GM18867 (cell line): ENCODE measurements around the gene CAPN13.

Source experiments
- ATAC-seq: cut with Tn5 transposase; IDR thresholded peaks from one replicate; pipeline ENCODE4 v1.9.1; 2021; ENCODE audit warnings: mild to moderate bottlenecking, moderate library complexity; ENCODE audit not compliant: unreplicated experiment

Gene CAPN13

DNA sequence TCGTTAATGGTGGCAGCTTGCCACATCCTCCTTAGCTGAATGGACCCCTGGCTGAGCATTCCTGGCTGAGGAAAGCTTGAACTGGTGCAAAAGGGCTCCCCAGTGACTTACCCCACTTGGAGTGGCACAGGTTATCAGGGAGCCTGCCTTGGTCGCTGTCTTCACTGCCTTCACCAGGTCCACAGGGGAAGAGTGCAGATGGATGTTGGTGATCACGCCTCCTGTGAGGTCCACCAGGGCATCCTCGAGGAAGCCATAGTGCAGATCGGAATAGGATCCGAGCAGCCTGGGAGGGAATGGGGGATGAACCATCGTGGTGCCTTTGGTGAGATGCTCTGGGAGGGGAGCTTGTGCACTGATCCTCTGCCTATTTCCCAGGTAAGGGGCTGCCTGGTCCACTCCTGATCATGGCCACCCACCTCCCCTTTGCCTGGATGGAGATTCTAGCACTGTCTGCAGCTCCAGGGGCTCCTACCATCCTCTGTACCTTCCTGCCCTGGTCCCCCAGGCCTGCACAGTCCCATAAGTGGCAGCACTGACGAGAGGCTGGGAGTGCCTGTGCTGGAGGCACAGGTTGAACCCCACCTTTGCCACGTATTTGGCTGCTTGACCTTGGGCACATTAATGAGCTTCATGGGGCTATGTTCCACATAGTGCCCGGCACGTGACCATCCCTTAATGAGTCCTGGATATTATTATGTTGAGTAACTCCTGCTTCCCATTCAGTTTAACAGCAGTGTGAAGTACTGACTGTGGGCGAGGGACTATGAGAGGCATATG lies 43.0 kb downstream of the CAPN13 start:
- ATAC-seq, result no peak

DNA sequence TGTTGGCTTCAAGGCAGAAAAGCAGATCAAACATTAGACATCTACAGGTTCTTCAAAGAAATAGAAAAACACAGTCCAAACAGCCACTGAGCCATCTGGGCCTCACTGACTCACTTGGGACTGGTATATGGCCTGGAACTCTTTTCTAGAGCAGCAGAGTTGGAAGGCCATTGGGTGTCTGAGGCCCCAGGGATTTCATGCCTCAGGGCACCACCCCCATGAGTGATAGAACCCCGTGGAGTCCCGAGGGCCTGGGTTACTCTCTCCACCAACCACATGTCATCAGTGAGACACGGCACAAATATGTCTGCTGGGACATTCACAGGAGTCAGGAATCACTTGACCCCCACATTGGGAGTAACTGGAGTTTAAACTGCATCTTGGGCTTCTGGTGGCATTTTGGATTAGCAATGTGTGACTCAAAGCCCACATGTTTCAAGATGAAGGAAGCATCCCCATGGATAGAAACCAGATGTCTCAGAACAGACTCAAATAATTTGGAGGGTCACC lies 44.0 kb downstream of the CAPN13 start:
- no peak for ATAC-seq

DNA sequence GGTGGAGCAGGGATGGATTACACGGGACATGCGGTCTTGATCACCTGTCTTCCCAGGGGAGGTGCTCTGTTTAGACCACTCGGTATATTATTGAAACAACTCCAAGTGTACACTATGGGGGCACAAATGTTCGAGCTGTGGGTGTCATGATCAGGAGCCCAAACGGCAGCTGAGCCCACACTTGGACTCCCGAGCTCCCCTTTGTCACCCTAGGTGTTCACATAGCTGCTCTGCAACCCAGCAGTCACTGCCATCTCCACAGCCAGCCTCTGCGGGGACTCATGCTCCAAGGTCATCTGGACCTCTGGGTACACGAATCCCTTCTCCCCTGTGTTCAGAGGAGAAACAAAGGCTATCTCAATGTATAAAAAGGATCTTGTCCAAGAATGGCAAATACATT lies 46.0 kb downstream of the CAPN13 start:
- ATAC-seq, result no peak

DNA sequence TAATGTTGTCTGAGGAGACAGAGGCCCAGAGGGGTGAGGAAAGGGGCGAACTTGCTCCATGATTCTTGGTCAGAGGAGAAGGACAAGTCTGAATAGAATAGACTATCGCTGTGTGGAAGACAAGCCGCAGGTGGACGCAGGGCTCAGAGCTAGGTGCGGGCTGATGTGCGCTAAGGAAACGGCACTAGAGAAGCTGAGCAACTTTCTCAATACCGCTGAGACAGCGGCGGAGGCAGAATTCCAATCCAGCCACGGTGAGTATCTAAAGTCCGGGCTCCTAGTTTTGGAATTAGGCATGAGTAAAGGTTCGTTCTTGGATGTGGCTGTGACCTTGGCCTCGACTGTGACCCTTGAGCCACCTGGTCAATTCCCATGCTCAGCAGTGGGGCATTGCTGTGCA lies 47.8 kb downstream of the CAPN13 start:
- no peak for ATAC-seq

DNA sequence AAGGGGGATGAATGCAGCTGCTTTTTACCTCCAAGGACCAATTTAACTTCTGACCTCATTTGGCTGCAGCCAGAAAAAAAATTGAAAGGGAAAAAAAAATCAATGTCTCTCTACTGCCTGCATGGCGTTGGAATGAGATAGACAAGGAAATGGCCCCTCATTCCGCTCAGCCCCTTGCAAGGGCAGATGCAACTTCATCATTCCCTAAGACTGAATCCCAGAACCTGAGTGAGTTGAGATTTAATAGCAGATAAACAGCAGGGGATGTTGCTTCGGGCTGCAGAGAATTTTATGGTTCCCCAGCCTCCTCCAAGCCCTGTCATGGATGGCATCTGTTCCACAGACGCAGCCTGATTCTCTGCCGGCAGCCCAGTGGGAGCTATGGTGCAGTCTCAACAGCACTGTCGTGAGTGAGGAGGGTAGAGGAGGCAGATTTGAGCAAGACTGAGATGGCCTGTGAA lies 49.0 kb downstream of the CAPN13 start:
- no peak for ATAC-seq

DNA sequence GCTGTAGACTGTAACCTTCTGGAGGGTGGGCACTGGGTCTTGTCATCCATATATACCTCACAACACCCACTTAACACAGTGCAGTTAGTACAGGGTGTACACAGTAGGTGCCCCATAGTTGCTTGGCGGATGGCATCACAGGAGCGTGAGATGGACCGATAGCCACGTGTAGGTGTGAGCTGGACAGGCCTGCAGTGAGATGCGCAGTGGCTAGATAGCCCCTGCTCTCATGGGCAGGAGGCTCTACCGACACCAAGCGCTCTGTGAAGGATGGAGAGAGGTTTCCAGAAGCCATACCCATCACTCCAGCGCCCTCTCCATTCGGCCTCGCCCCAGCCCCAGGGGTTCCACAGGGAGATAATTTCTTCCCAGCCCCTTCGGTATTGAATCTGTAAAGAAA lies 49.5 kb downstream of the CAPN13 start:
- no peak for ATAC-seq

DNA sequence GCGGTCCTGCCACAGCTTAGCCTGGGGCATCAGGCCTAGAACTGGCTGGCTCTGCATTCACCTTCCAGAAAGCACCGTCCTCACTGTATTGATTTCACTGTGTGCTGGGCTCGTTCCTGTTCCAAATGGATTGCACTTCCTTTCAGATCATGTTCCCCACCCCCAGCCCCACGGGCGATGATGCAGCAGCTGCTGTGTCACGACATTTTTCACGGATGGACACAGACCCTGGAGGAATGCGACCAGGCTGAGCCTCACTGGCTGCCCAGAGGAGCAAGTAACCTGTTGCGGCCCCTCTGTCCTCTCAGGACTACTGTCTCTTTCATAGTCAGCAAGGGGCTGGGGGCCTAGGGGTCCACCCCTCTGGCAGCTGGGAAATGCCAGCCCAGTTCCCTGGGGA lies 50.3 kb downstream of the CAPN13 start:
- ATAC-seq, result no peak

DNA sequence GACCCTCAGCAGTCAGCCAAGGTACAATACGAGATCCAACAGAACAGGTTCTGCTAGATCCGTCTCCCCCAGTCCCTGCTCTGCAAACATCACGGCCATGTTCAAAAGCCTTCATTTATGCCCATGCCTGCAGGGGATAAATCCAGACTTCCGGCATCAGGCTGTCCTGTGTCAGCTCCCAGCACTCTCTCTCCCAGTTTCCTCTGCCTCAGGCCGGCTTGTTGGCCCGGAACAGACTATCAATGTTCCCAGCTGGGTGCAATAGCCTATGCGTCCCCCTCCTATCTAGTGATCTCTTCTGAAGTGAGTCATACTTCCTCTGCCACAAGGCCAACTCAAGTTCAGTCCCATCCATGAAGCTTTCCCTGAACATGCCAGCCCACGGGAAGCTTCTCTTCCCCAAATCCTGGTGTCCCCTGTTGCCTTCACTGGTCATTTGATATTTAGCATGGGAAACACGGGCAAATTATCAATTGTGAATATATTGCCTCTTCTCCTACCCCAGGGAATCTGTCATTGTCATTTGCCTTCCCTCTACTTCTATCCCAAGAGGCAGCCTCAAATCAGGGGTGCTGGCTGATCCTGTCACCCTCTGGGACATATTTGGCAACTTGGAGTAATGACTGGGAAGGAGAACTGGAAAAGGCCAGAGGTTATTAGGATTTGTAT lies 51.1 kb downstream of the CAPN13 start:
- no peak for ATAC-seq

DNA sequence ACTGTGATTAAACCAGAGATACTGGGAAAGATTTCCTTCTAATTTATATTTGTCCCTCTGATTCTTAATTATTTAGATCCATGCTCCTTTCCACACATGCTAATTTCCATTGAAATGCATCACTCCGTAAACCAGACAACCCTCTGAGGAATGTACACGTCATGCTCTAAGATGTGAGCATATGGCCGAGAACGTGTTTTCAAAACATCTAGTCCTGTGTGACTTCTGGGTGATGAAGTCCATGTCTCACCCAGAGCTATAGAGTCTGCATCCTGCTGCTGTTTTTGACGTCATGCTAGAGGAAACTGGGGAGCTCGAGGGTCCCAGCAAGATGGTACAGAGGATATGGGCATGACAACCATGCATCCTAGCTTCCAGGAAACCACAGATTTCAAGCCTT lies 53.6 kb downstream of the CAPN13 start:
- no peak for ATAC-seq

DNA sequence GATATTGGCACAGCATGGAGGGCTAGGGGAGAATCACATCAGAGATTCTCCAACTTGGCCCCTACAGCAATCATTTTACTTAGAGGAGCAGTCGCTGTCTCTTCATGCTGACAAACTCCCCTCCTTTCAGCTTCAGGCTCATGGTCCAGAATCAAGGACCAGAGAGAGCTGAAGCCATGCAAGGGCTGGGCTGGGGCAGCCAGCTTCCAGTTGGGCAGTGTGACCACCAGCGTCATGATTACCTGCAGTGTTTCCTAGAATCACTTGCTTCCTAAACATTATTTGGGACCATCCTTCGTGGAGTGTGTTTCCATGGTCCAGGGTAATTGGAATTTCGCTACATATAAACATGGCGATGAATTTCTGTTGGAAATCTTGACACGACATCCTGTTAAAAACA lies 54.4 kb downstream of the CAPN13 start:
- no peak for ATAC-seq

DNA sequence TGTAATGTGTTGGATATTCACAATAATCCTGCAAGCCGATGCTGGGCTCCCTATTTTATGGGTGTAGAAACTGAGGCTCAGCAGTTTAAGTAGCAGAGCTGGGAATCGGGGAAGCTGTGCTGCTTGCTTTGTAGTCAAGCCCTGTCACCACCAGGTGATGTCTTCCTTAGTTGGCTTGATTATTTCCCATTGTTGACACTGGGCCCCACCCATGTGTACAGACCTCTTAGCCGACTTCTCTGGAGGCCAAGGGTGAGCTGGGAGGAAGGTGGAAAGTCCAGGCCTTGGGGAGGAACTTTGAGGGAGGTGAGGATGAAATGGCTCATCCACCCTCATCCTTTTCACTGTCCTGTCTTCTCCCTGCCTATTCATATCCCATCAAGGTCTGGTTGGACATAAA lies 60.0 kb downstream of the CAPN13 start:
- ATAC-seq, result no peak

DNA sequence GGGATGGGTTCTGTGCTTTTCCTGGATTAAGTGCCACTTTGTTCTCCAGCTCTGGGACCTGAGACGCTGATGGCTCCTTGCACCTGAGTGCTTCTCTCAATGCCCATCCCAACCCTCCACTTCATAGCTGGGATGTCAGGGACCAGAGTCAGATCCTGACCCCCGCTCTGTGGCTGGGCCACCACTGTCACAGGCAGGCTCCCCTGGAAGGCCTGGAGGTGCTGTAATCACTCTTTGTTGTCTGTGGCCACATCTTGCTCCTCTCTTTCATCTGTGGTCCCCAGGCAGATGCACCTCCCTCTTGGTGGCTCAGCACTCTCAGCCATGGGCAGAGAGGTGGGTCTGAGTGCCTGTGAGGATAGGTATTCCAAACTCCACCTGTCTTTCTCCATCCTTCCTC lies 62.4 kb downstream of the CAPN13 start:
- no peak for ATAC-seq

DNA sequence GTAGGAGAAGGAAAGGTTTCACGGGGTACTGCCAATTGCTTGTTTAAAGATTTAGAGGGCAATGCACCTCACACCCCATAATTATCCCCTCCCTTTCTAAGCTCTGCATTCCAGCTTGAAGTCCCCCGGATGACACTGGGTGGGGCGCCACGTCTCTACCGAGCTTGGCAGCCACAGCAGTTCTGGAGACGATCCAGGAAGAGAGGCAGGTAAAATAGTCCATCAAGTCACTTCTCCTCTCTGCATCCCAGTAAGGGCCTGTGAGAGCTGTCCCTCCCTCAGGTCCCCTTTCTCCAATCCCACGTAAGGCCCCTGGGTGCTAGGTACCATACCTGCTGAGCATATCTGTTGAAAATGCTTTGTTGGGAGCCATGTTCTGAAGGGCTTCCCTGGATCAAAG lies 65.7 kb downstream of the CAPN13 start:
- ATAC-seq, result no peak

DNA sequence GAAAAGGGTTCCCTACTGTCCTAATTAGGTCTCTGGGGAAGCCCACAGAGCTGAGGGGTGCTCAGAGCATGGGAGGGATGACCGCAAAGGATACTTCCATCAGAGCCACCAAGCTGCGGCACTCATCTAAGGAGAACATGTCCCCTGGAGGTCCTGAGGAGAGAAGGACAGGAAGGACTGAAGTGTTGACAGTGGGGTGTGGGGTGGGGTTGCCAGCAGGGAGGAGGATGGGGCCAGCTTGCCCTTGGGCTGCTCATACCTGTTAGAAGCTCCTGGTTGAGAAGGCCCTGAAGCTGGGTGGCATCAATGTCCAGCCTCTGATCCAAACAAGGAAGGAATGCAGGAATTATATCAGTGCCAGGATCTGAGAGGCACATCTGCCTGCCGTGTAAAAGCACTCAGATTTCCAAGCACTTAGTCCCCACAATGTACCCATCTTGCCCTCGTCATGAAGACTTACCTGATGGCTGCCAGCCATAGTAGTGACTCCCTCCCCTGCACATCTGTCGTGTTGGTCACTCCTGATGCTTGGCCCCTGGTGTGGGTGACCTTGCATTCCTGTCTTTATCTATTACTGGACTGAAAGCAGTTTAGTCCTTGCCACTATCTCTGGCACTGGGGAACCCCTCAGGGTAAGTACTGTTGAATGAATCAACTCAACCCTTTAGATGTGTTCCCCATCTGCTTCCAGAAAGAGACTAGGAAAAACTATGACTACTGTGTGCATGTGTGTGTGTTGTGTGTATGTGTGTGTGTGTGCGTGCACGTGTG lies 68.9 kb downstream of the CAPN13 start:
- no peak for ATAC-seq

DNA sequence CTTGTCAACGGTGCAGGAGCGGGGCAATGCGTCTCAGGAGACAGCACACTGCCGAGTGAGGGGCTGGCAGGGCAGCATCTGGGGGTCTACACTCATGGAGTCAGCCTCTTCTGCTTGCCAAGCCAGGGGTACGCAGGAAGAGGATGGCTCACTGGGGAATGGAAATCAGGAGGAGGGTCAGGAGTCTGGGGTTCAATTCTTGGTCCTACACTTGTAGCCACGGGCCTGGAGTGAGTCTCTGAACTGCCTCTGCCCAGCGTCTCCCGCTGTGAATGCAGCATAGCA lies 70.0 kb downstream of the CAPN13 start:
- no peak for ATAC-seq

DNA sequence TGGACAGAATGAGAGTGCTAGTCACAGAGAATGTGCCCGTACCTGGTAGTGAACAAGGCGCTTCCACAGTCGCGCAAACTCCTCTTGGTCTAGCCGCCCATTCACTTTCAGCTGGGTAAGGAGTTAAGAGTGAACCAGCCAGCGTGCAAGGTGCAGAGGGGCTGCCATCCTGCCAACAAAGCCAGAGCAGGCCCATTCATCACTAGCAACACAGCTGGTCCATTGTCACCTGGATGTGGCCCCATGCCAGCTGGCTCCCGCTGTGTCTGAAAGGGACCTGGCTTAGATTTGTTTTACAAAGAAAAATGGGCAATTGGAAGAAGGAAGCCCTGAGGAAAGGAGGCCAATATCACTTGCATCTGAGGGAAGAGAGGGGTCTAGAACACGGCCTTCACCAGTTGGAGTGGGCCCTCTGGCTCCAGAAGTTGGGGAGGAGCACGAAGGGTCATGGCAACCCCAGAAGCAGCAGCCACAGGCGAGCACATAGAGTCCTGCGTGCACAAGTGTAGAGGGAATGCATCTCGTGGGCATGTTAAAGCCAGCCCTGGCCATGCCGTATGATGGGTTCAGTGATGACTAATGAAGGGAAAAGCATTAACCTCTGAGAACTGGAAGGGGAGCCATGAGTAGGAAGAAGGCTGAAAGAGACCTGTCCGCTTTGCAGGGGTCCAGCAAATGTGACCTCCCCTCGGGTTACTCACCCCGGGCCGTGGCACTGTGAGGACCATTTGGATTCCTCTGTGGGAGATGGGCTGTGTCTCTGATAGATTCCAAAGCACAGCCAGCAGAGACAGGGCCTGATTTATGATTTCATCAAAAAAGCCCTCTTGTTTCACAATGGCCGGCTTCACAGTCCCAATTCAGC lies 70.6 kb downstream of the CAPN13 start:
- no peak for ATAC-seq

DNA sequence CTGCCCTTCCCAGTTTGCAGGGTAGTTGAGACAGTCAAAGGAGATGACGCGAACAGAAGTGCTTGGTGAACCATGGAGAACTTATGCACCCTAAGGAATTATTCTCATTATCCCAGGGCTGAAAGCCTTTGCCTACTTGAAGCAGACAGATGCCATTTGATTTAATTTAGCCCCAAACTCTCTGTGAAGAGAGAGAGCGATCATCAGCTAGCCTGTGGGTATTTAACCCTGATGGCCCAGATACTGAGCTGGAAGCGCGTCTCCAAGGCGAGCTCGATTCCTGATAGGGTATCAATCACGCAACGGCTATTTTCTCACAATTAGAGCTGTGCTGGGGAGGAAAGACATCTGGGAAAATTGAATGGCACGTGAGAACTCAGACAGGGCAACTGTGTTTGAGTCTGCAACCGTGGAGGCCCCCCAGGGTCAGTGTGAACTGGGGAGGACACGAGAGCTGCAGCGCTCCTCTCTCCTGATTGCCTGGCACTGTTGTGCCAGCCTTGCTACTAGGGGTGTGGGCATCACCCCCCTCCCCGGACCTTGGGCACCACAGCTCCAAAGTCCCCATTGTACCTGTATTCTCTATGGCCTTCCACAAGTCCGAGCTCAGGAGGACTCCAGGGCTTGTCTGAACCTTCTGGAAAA lies 73.2 kb downstream of the CAPN13 start:
- ATAC-seq, result no peak

DNA sequence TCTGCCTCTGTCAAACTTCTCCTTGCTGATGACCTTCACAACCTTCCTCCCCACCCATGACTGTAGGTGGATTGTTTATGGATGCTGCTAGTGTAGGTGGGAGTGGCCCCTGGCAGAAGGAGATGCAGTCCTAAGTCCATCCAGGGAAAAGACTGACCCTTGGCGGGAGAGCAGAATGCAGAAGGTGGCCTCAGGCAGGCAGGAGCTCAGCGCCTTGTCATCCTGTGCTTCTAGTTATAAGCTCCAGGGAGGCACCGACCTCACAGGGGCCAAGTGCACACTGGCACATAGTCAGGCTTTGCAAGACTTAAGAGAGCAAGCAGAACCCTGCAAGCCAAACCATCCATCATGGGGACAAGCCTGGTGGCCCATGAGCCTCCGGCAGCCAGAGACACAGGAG lies 74.4 kb downstream of the CAPN13 start:
- ATAC-seq, result no peak

DNA sequence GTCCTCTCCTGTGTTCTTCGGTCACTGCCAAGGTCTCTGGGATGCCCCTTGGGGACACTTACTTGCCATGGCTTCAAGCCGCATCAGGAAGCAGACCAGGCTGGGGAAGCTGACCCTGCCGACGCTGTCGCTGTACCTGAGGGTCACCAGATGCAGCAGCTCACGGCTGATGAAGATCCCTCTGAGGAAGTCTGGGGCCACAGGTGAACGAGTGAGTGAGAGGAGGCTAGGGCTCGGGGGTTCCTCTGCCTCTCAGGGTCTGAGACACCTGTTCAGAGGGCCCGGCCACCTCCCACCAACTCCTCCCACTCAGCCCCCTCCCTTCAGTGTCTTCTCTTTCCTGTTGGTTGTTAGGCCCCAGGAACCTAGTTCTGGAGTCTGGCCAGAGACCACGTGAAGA lies 74.9 kb downstream of the CAPN13 start:
- no peak for ATAC-seq

DNA sequence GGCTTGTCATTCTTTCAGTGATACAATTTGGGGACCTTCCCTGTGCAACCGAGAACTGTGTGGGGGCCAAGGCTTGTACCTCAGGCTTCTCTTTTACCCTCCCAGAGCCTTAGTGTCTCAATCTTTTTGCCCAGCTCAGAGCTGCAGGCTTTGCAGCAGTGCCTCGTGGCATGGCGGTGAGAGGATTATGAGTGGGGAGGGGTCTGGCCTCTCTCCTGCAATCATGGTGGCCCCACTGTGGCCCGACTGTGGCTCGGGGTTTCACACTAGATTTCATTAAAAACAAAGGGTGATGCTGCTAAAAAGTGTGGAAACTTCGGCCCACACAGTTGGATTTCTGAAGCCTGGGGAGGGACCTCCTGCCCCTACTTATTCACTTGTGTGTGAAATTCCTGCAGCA lies 75.5 kb downstream of the CAPN13 start:
- no peak for ATAC-seq
